Measurements from ENCODE around the gene DUS1L. TPM values are rescaled to one million over a fixed set of nuclear protein-coding genes. Genes with fewer than 3 reads are reported as not detected.
A peak's percentile ranks its signal among the peaks of the same experiment; 100 is the strongest.

The DUS1L gene
- total RNA-seq, 1 experiment from 2014 or later = 176 TPM

DNA sequence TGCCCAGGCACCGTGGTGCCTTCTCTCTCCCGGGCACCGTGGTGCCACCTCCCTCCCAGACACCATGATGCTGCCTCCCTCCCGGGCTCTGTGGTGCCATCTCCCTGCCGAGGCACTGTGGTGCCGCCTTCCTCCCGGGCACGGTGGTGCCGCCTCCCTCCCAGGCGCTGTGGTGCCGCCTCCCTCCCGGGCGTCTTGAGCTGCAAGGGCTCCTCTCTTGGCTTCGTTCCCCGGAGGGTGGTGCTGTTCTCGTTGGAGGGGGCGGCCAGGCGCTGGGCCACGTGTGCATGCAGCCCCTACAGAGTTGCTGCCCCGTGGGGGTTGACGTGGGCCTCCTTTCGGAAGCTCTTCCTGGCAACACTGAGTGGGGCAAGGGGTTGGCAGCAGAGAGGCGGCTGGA is 51.2 kb downstream of the DUS1L start:
- BruUV-seq (replicated peaks) = no TSS peak
- no peak overlapping the region for H3K9ac ChIP-seq (ENCODE audit: low read length)
- H3K9me3 ChIP-seq (ENCODE audit: control insufficient read depth in 1 of 2, insufficient read depth in 1 of 2, low read depth in 1 of 2, low read length in 2 of 2) = no peaks in the 10 kb centered on the region
- no peaks in the 10 kb centered on the region for H4K20me1 ChIP-seq (ENCODE audit: insufficient read depth)
- H3K4me3 ChIP-seq (replicated peaks in 1 of 2; ENCODE audit: low read depth in 1 of 2, low read length in 2 of 2) = no peak overlapping the region
- H3K27ac ChIP-seq (ENCODE audit: low read depth, low read length) = no peak overlapping the region; the same call in 1 of the 2 replicates
- intact Hi-C loops (cut with micrococcal nuclease) = no loop called here
- ATAC-seq (0 out of 2 replicates have a peak, but pooled peaks have one; percentile 13), DNase-seq (ENCODE audit: low read depth, low spot score) (no peak)
- no peak overlapping the region for H3K4me2 ChIP-seq (ENCODE audit: low read length)
- ChIA-PET CTCF (no interaction called here), POLR2A (no interaction called here), RAD21 (ENCODE audit: low non-redundant PET in 1 of 2, low total read pairs in 2 of 2, uncharacterized antibody in 2 of 2, unreplicated experiment in 2 of 2) (no interaction called here)
- peaks cover 0 to 10% of the 10 kb centered on the region in 2 experiments; a peak in 1 of 4 replicates for H3K36me3 ChIP-seq (ENCODE audit: control insufficient read depth in 1 of 2, insufficient read depth in 2 of 2, low read length in 2 of 2)
- no peaks in the 10 kb centered on the region for H3K9me2 ChIP-seq (ENCODE audit: insufficient read depth)
- peaks cover 3% of the 10 kb centered on the region; the same call in 1 of the 2 replicates for H3K79me2 ChIP-seq (ENCODE audit: insufficient read depth, low read length)
- no peak overlapping the region for H2AFZ ChIP-seq (ENCODE audit: low read depth, low read length, poor library complexity, severe bottlenecking)
- TF ChIP-seq, protein P1, sequence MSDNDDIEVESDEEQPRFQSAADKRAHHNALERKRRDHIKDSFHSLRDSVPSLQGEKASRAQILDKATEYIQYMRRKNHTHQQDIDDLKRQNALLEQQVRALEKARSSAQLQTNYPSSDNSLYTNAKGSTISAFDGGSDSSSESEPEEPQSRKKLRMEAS (IDR thresholded peaks at IDR 0.05) = no peak
- TF ChIP-seq EGR1 (IDR thresholded peaks at IDR 0.05; ENCODE audit: low read depth) = no peak
- TF ChIP-seq FOSL1 (IDR thresholded peaks at IDR 0.05; ENCODE audit: low read depth) = no peak
- no peak for TF ChIP-seq ELF1 (IDR thresholded peaks at IDR 0.05; ENCODE audit: borderline replicate concordance, low read depth)
- TF ChIP-seq, protein P2, sequence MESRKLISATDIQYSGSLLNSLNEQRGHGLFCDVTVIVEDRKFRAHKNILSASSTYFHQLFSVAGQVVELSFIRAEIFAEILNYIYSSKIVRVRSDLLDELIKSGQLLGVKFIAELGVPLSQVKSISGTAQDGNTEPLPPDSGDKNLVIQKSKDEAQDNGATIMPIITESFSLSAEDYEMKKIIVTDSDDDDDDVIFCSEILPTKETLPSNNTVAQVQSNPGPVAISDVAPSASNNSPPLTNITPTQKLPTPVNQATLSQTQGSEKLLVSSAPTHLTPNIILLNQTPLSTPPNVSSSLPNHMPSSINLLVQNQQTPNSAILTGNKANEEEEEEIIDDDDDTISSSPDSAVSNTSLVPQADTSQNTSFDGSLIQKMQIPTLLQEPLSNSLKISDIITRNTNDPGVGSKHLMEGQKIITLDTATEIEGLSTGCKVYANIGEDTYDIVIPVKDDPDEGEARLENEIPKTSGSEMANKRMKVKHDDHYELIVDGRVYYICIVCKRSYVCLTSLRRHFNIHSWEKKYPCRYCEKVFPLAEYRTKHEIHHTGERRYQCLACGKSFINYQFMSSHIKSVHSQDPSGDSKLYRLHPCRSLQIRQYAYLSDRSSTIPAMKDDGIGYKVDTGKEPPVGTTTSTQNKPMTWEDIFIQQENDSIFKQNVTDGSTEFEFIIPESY (IDR thresholded peaks at IDR 0.05; ENCODE audit: extremely low read depth, insufficient replicate concordance, low read length) = no peak
- TF ChIP-seq POLR2A (IDR thresholded peaks at IDR 0.05; ENCODE audit: borderline replicate concordance, extremely low read depth, insufficient read depth, insufficient read length) = no peak
- TF ChIP-seq EZH2 (IDR thresholded peaks at IDR 0.05) = no peak
- no peak for TF ChIP-seq POLR2AphosphoS5 (IDR thresholded peaks at IDR 0.05; ENCODE audit: low read depth, low read length)
- no peak for TF ChIP-seq YY1 (IDR thresholded peaks at IDR 0.05; ENCODE audit: extremely low read depth, insufficient replicate concordance, low read depth, low read length)
- no peak for TF ChIP-seq CBX3 (IDR thresholded peaks at IDR 0.05; ENCODE audit: low read depth)
- no peaks in the 10 kb centered on the region for H3K27me3 ChIP-seq (ENCODE audit: insufficient read depth, low read length)
- peaks cover 10 to 13% of the 10 kb centered on the region in 2 experiments; a peak in 2 of 4 replicates for H3K4me1 ChIP-seq (ENCODE audit: control insufficient read depth in 1 of 2, insufficient read depth in 2 of 2, low read length in 2 of 2)
